Stimulated activated CD4-positive, alpha-beta T cell treated with anti-CD3 and anti-CD28 coated beads, TNF-alpha, amount 100 ng/mL, for 1 hour (primary cell): Measurements from ENCODE around the gene ATF7IP.
"Not testable (repeated sequence)": the region's sequence is repeated elsewhere in the genome, so short reads cannot be mapped to it uniquely, and the experiment has no call there.

Experiments
- DNase-seq, 3 donors: peaks; one replicate each; pipeline ENCODE4 v3.0.0-alpha.2; 2020; ENCODE audit warnings: low read depth in 3 of 3, low spot score in 1 of 3

Gene ATF7IP

GRCh38 chr12:14365294-14366208 lies at the start of gene ATF7IP:
Gene ATF7IP (plus strand): TSS chr12:14365682. CDS start chr12:14423916, 58,234 bp downstream.
- peak; percentile 88 to 92 (median 90) for DNase-seq

DNA sequence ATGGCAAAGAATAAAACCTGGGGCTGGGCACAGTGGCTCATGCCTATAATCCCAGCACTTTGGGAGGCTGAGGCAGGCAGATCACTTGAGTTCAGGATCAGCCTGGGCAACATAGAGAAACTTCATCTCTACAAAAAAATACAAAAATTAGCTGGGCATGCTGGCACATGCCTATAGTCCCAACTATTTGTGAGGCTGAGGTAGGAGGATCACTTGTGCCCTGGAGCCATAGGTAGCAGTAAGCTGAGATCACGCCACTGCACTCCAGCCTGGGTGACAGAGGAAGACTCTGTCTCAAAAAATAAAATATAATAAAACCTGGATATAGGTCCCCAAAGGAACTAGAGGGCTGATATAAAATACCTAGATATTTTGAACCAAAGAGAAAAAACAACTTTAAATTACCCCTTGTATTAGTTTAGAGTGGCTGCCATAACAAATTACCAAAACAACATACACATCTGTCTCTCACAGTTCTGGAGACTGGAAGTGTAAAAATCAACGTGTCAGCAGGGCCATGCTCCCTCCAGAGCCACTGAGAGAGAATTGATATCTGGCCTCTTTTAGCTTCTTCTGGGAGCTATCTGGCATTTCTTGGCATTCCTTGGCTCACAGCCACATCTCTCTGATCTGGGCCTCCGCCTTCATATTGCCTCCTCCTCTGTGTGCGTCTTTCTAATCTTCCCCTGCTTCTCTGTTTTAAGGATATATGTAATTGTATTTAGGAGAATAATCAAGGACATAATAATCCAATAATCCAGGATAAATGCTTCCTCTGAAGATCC lies 47.9 kb upstream of the ATF7IP start:
- no peak for DNase-seq

DNA sequence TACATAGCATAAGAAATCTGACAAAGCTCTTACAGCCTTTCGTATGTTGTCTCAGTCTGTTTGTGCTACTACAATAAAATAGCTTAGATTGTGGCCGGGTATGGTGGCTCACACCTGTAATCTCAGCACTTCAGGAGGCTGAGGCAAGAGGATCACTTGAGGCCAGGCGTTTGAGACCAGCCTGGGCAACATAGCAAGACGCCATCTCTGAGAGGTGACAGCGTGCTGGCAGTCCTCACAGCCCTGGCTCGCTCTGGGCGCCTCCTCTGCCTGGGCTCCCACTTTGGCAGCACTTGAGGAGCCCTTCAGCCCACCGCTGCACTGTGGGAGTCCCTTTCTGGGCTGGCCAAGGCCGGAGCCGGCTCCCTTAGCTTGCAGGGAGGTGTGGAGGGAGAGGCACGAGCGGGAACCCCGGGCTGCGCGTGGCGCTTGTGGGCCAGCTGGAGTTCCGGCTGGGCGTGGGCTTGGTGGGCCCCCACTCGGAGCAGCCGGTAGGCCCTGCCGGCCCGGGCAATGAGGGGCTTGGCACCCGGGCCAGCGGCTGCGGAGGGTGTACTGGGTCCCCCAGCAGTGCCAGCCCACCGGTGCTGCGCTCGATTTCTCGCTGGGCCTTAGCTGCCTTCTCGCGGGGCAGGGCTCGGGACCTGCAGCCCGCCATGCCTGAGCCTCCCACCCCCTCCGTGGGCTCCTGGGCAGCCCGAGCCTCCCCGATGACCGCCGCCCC lies 45.6 kb upstream of the ATF7IP start:
- DNase-seq = not testable (repeated sequence)

GRCh38 chr12:14322403-14322802 lies 43.1 kb upstream of the ATF7IP start:
- DNase-seq = no peak

DNA sequence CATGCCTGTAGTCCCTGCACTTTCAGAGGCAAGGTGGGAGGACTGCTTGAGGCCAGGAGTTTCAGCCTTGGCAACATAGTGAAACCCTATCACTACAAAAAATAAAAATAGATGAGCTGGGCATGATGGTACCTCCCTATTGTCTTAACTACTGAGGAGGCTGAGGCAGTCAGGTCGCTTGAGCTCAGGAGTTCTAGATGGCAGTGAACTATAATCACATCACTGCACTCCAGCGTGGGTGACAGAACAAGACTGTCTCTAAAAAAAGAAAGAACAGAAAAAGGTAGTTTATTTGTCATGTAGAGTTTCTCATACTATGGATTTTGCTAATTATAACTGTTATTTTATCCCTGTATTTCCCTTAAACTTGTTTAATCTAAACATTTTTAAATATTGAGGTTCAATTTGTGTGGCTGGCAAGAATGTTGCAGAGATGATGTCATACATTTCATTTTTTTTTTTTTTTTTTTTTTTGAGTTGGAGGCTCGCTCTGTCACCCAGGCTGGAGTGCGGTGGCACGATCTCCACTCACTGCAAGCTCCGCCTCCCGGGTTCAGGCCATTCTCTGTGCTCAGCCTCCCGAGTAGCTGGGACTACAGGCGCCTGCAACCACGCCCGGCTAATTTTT lies 39.7 kb upstream of the ATF7IP start:
- no peak for DNase-seq

- no peak for DNase-seq
These were observed 38.8 kb upstream of the ATF7IP start for GRCh38 chr12:14326699-14327098.

DNA sequence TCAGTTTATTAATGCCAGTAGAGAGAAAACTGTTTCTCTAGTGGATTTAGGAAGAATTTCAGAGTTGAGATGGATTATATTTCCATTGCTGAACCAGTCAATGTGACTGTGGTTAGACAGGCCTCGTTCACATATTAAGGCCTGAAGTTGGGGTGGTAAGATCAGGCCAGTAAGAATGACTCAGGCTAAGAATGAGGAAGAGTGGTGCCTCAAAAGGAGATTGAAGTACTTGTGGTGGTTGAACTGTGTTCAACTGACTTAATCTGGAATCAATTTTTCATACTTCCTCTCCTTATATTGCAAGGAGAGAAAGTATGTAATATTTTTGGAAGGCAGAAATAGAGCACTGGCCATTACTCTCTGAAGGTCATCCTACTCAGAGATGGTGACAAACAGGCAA lies 37.8 kb upstream of the ATF7IP start:
- no peak for DNase-seq

- no peak for DNase-seq
These were observed 33.0 kb upstream of the ATF7IP start for GRCh38 chr12:14332482-14332881.

- no peak for DNase-seq
These were observed 25.1 kb upstream of the ATF7IP start for GRCh38 chr12:14340371-14340770.

DNA sequence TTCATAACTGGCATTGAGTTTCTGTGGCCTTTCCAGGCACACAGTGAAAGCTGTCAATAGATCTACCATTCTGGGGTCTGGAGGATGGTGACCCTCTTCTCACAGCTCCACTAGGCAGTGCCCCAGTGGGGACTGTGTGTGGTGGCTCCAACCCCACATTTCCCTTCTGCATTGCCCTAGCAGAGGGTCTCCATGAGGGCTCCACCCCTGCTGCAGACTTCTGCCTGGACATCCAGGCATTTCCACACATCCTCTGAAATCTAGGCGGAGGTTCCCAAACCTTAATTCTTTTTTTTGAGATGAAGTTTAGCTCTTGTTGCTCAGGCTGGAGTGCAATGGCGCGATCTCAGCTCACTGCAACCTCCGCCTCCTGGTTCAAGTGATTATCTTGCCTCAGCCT lies 14.0 kb upstream of the ATF7IP start:
- DNase-seq = not testable (repeated sequence)

- DNase-seq = not testable (repeated sequence)
These were observed 13.4 kb upstream of the ATF7IP start for GRCh38 chr12:14352066-14352465.

DNA sequence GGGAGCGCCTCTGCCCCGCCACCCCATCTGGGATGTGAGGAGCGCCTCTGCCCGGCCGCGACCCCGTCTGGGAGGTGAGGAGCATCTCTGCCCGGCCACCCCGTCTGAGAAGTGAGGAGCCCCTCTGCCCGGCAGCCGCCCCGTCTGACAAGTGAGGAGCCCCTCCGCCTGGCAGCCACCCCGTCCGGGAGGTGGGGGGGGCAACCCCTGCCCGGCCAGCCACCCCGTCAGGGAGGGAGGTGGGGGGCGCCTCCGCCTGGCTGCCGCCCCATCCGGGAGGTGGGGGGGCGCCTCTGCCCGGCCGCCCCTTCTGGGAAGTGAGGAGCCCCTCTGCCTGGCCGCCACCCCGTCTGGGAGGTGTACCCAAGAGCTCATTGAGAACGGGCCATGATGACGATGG lies 10.8 kb upstream of the ATF7IP start:
- not testable (repeated sequence) for DNase-seq

- no peak for DNase-seq
These were observed 9.3 kb upstream of the ATF7IP start for GRCh38 chr12:14356147-14356546.

- DNase-seq = no peak
These were observed 8.0 kb upstream of the ATF7IP start for GRCh38 chr12:14357486-14357885.

GRCh38 chr12:14362352-14362751 lies 3.1 kb upstream of the ATF7IP start:
- no peak for DNase-seq

GRCh38 chr12:14364583-14365271 lies 755 bp upstream of the ATF7IP start:
- DNase-seq = no peak

GRCh38 chr12:14366209-14367039 lies 942 bp downstream of the ATF7IP start:
- no peak for DNase-seq

DNA sequence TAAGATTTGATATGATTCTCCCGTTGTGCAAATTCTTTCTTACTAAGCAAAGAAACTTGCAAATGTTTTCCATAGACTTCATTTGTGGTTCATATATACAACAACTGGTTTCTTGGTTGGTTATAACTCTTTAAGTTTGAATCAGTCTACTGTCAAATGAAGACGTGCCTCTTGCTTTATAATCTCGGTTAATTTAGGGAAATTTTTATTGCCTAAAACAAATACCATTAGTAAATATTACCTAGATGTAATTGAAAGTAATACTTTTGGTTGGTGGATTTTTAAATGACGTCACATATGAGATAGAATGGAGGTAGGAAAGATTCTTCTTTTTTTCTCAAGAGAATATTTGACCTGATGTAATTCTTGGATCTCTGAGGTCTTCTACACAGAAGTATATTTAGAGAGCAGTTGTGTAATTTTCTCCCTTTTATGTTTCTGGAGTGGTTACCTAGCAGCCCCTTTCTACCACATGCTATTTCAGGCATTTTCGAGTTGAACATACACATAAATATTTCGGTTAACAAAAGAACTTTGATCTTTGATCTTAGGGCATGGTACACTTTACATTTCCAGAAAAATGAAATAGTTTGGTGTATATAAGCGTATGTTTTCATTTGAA lies 1.7 kb downstream of the ATF7IP start:
- DNase-seq = no peak

GRCh38 chr12:14369311-14369710 lies 3.8 kb downstream of the ATF7IP start:
- no peak for DNase-seq
